ENCODE data around the gene ZNF219. TPM values are rescaled to one million over a fixed set of nuclear protein-coding genes. Genes with fewer than 3 reads are reported as not detected.
A peak's percentile ranks its signal among the peaks of the same experiment; 100 is the strongest.

The ZNF219 gene
- total and polyA plus RNA-seq, 2 of the 13 experiments (the other 11 are each of a cell fraction or from before 2014, with no cell fraction given) = 34.5 to 36.6 TPM

GRCh38 chr14:21055432-21056117 is 42.9 kb downstream of the ZNF219 start (continued):
- no peak for TF ChIP-seq CENPBD1 (CRISPR knock-in tag; IDR thresholded peaks at IDR 0.05; ENCODE audit: borderline replicate concordance, low read depth)
- TF ChIP-seq HNF4A (CRISPR knock-in tag; IDR thresholded peaks at IDR 0.05) = peak; percentile 89
- TF ChIP-seq REST (IDR thresholded peaks at IDR 0.05; ENCODE audit: borderline replicate concordance in 1 of 2, low read depth in 1 of 2, low read length in 2 of 2) = peak in 1 of 2 experiments; percentile 68; a peak in 1 of 4 replicates
- TF ChIP-seq SKI (IDR thresholded peaks at IDR 0.05; ENCODE audit: partially characterized antibody) = no peak
- TF ChIP-seq ARID2 (CRISPR knock-in tag; IDR thresholded peaks at IDR 0.05; ENCODE audit: borderline replicate concordance) = no peak
- peak; percentile 63 for TF ChIP-seq RBFOX2 (IDR thresholded peaks at IDR 0.05; ENCODE audit: low read depth, low read length)
- TF ChIP-seq MIER3 (CRISPR knock-in tag; IDR thresholded peaks at IDR 0.05; ENCODE audit: borderline replicate concordance) = peak; percentile 70; the same call in 1 of the 2 replicates
- peak; percentile 89 for TF ChIP-seq POLR2G (IDR thresholded peaks at IDR 0.05; ENCODE audit: low read depth, low read length)
- no peak for TF ChIP-seq MBNL3 (CRISPR knock-in tag; conservative IDR thresholded peaks at IDR 0.05)
- peak; percentile 77; the same call in 1 of the 2 replicates for TF ChIP-seq SATB2 (CRISPR knock-in tag; IDR thresholded peaks at IDR 0.05)
- TF ChIP-seq ASH2L (IDR thresholded peaks at IDR 0.05; ENCODE audit: insufficient read length, low read depth, low read length) = peak; percentile 58
- TF ChIP-seq JUNB (CRISPR knock-in tag; IDR thresholded peaks at IDR 0.05; ENCODE audit: borderline replicate concordance) = no peak
- TF ChIP-seq ATF6 (CRISPR knock-in tag; conservative IDR thresholded peaks at IDR 0.05) = 0 out of 2 replicates have a peak, but pooled peaks have one; percentile 52
- peak; percentile 66; the same call in 1 of the 2 replicates for TF ChIP-seq HNF4G (IDR thresholded peaks at IDR 0.05; ENCODE audit: borderline replicate concordance, low read depth, low read length)
- TF ChIP-seq HNF4G (CRISPR knock-in tag; IDR thresholded peaks at IDR 0.05; ENCODE audit: borderline replicate concordance, low read depth) = peak; percentile 79; the same call in 1 of the 2 replicates
- TF ChIP-seq CREB3 (CRISPR knock-in tag; IDR thresholded peaks at IDR 0.05) = peak; percentile 79; the same call in 1 of the 2 replicates
- TF ChIP-seq FOXO4 (CRISPR knock-in tag; conservative IDR thresholded peaks at IDR 0.05) = no peak
- TF ChIP-seq CEBPB (IDR thresholded peaks at IDR 0.05; ENCODE audit: borderline replicate concordance, low read depth, low read length) = no peak
- 0 out of 2 replicates have a peak, but pooled peaks have one; percentile 68 for TF ChIP-seq PRMT3 (CRISPR knock-in tag; IDR thresholded peaks at IDR 0.05; ENCODE audit: borderline replicate concordance, low read depth)
- TF ChIP-seq ZNF3 (CRISPR knock-in tag; IDR thresholded peaks at IDR 0.05) = no peak

All from HepG2 (cell line).